GM19239 (cell line): ENCODE data around the gene CENPH.
"Not testable (repeated sequence)": the region's sequence is repeated elsewhere in the genome, so short reads cannot be mapped to it uniquely, and the experiment has no call there.

Experiments
- DNase-seq: peaks from one replicate; pipeline ENCODE4 v3.0.0; 2011; ENCODE audit warnings: low spot score; ENCODE audit not compliant: insufficient read length
- FAIRE-seq: peaks from 2 replicates; lab custom pipeline; 2011; peaks lifted over from hg19 to GRCh38; lab: Jason Lieb, UNC

The CENPH gene, protein sequence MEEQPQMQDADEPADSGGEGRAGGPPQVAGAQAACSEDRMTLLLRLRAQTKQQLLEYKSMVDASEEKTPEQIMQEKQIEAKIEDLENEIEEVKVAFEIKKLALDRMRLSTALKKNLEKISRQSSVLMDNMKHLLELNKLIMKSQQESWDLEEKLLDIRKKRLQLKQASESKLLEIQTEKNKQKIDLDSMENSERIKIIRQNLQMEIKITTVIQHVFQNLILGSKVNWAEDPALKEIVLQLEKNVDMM

DNA sequence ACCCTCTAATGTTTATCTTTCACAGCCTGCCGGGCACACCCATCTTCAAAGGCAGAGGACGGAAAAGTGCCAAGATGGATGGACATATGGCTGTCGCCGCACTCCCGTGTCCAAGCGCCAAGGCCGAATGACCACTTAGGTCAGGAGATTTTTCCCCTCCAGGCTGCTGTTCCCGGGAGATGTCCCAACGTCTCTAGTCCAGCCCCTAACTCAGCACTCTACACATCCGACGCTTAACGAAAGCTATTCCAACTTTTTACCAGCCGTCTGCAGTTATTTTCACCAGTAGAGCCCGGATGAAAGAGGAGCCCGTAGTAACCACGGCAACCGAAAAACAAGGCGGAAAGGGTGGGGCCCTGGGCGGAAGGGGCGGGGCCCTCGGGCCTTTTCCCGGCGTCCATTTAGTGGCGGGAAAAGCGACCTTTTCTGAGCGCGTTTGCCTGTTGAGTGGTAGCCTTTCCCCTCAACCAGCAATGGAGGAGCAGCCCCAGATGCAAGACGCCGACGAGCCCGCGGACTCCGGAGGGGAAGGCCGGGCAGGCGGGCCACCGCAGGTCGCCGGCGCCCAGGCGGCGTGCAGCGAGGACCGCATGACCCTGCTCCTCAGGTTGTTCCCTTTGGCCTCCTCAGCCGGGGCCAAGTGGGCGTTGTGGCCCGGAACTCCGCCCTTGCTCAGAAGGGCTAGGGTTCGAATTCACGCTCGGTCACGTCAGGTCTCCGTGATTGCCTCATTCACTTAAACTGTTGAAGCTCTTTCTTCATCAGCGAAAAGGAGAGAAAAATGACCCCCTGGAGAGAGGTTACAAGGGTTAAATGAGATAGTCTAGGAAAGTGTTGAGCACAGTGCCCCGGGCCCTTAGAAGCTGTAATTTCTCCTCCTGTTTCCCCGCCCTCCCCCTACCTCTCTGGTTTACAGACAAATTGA lies at the start of gene CENPH:
Gene CENPH, plus strand, starts transcription at position 422 of the 925 bp plus-strand sequence. Its CDS starts 52 bp downstream, at position 474.
- DNase-seq, result peak; percentile 85
- peak; percentile 86 for FAIRE-seq

DNA sequence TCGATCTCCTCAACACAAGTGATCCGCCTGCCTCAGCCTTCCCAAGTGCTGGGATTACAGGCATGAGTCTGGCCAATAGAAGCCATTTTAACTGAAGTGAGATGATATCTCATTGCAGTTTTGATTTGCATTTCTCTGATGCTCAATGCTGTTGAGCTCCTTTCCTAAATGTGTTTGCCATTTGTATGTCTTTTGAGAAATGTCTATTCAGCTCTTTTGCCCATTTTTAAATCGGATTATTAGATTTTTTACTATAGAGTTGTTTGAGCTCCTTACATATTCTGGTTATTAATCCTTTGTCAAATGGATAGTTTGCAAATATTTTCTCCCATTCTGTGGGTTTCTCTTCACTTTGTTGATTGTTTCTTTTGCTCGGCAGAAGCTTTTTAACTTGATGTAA lies 49.1 kb upstream of the CENPH start:
- not testable (repeated sequence) for FAIRE-seq, DNase-seq

DNA sequence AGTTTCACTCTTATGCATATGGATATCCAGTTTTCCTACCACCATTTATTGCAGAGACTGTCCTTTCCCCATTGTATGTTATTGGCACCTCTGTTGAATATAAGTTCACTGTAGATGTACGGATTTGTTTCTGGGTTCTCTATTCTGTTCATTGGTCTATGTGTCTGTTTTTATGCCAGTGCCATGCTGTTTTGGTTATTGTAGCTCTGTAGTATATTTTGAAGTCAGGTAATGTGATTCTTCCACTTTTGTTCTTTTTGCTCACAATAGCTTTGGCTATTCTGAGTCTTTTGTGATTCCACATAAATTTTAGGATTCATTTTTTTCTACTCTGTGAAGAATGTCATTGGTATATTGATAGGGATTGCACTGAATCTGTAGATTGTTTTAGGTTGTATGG lies 48.6 kb upstream of the CENPH start:
- no peak for DNase-seq
- no peak for FAIRE-seq

DNA sequence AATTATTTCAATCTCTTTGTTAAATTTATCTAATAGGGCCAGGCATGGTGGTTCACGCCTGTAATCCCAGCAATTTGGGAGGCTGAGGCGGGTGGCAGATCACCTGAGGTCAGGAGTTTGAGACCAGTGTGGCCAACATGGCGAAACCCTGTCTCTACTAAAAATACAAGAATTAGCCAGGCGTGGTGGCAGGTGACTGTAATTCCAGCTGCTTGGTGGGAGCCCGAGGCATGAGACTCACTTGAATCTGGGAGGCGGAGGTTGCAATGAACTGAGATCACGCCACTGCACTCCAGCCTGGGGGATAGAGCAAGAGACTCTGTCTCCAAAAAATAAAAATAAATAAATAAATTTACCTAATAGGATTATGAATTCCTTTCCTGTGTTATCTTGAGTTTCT lies 40.8 kb upstream of the CENPH start:
- DNase-seq, FAIRE-seq: not testable (repeated sequence)

DNA sequence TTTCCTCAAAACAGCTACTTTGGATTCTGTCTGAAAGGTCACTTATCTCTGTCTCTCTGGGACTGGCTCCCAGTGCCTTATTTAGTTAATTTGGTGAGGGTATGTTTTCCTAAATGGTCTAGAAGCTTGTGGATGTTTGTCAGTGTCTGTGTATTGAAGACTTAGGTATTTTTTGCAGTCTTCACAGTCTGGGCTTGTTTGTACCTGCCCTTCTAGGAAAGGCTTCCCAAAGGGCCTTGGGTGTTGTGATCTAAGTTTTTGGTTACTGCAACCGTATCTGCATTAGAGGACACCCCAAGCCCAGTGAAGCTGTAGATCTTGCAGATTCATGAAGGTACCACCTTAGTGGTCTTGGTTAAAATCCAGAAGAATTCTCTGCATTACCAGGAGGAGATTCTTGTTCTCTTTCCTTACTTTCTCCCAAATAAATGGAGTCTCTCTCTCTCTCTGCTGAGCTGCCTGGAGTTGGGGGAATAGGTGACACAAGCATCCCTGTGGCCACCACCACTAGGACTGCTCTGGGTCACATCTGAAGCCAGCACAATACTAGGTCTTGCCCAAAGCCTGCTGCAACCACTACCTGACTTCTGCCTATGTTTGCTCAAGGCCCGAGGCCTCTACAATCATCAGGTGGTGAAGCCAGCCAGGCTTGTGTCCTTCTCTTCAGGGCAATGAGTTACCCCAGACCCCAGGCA lies 40.3 kb upstream of the CENPH start:
- no peak for FAIRE-seq
- DNase-seq, result no peak

DNA sequence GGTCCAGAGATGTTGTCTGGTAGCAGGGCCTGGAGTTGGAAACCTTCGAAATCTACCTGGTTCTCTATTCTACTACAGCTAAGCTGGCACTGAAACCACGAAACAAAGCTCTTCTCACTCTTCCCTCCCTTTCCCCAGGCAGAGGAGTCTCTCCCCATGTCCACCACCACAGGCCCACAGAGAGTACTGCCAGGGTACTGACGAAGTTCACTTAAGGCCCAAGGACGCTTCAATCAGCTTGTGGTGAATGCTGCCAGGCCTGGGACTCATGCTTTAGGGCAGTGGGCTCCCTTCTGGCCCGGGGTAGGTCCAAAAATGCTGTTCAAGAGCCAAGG lies 39.7 kb upstream of the CENPH start:
- DNase-seq (no peak), FAIRE-seq (no peak)

DNA sequence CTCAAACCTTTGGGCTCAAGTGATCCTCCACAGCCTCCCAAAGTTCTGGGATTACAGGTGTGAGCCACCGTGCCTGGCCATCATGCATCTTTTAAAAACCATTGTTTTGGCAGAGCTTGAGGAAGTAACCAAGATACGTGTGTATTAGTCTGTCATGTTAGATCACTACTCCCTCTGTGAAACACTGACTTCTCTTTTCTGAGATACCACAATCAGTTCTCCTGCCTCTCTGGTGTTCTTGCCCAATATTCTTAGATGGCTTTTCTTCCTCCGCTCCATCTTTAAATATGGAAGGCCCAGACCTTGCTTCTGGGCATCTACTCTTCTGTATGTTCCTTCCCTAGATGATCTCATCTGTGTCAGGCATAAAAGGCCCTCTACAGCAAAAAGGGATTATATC lies 36.7 kb upstream of the CENPH start:
- FAIRE-seq (no peak), DNase-seq (no peak)

DNA sequence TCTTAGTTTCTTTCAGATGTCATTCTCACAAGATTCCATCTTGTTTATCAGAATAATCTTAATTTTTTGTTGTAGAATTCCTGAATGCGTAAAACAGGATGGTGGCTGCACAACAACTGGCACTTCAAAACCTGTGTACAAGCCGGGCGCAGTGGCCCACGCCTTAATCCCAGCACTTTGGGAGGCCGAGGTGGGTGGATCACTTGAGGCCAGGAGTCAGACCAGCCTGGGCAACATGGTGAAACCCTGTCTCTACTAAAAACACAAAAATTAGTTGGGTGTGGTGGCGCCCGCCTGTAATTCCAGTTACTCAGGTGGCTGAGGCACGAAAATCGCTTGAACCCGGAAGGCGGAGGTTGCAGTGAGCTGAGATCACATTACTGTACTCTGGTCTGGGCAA lies 32.9 kb upstream of the CENPH start:
- no peak for FAIRE-seq

DNA sequence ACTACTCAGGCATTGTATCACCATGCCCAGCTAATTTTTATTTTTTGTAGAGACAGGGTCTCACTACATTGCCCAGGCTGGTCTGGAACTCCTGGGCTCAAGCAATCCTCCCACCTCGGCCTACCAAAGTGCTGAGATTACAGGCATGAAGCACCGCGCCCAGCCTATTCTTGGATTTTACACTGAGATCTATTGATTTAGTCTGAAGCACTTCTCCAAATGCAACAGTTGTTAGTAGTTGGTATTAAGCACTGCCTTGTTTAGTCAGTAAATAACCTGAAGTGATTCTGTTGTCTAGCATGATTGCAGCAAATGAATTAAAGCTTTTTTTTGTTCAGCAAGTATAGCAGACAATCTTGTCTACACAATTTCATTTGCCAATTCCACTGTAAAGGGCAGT lies 31.3 kb upstream of the CENPH start:
- FAIRE-seq (no peak), DNase-seq (no peak)

More for the DNA sequence above, 32.9 kb upstream of the CENPH start:
- no peak for DNase-seq

DNA sequence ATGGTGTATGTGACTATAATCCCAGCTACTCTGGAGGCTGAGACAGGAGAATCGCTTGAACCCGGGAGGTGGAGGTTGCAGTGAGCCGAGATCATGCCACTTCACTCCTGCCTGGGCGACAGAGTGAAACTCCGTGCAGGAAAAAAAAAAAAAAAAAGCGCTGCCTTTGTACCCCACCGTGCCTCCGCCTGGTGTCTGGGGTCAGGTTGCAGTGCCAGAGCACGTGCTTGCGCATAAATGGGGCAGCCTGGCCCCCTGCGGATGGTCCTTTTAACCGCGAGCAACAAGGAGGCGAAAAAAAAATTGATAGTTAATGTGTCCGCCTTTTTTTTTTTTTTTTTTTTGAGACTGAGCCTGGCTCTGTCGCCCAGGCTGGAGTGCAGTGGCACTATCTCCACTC lies 28.7 kb upstream of the CENPH start:
- FAIRE-seq (no peak), DNase-seq (no peak)

DNA sequence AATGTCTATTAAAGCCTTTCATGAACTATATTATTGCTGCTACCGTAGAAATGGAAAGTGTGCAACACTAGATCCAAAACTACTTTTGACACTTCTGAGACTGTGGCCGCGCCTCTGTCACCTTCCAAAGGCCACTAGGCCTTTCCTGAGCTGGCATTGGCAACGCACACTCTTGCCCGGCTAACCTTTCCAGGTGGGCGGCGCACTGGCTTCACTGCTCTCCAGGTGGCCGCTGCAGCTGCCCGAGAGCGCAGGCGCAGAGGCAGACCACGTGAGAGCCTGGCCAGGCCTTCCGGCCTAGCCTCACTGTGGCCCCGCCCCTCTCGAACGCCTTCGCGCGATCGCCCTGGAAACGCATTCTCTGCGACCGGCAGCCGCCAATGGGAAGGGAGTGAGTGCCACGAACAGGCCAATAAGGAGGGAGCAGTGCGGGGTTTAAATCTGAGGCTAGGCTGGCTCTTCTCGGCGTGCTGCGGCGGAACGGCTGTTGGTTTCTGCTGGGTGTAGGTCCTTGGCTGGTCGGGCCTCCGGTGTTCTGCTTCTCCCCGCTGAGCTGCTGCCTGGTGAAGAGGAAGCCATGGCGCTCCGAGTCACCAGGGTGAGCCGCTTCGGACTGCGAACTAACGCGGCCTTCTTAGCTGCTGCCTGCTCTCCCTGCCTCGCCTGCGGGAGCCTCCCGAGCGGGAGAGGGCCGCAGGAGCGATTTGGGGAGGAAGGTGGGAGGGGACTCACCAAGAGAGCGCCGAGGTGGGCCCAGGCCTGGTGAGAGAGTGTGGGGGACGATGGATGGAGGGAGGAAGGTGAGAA lies 22.5 kb upstream of the CENPH start, which contains the start of gene CCNB1:
Gene CCNB1, plus strand, starts transcription at position 465 of the 807 bp plus-strand sequence. Its CDS starts 113 bp downstream, at position 578.
- DNase-seq, result peak; percentile 99

DNA sequence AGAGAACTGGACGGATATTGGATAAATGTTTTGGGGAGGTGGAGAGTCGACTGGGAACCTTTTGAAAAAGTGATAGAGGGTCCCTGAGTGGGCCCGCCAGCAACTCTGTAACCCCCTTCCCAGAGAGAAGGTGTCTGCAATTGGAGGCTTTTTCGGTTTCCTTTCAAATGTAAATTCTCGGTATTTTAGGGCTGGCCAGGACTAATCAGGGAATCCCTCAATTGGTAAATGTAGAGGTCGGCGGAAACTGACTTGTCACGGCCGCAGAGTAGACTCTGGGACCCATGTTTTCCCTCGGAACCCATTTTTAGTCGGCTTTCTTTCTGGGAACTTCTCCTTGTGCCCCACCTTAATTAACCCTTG lies 21.9 kb upstream of the CENPH start:
- FAIRE-seq, result no peak
- DNase-seq, result no peak

More for the DNA sequence above, 22.5 kb upstream of the CENPH start, which contains the start of gene CCNB1:
- FAIRE-seq, result peak; percentile 98

DNA sequence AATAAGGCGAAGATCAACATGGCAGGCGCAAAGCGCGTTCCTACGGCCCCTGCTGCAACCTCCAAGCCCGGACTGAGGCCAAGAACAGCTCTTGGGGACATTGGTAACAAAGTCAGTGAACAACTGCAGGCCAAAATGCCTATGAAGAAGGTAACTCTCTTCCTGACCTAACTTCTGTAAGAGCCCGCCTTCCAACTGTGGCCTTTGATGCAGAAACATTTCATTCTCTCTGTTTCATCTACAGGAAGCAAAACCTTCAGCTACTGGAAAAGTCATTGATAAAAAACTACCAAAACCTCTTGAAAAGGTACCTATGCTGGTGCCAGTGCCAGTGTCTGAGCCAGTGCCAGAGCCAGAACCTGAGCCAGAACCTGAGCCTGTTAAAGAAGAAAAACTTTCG lies 21.5 kb upstream of the CENPH start:
- DNase-seq (no peak), FAIRE-seq (peak; percentile 31)

DNA sequence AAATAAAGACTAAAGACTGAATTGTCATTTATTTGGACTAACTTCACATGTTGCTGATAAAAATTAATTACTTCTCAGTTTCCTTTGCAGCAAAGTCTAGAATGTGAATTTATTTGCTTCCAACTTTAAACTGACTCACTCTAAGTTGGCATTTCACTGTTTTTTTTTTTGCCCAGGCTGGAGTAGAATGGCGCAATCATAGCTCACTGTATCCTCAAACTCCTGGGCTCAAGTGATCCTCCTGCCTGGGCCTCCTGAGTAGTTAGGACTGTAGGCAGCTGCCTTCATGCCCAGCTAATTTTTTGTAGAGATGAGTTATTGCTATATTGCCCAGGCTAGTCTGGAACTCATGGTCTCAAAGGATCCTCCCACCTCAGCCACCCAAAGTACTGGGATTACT lies 18.9 kb upstream of the CENPH start:
- no peak for FAIRE-seq

DNA sequence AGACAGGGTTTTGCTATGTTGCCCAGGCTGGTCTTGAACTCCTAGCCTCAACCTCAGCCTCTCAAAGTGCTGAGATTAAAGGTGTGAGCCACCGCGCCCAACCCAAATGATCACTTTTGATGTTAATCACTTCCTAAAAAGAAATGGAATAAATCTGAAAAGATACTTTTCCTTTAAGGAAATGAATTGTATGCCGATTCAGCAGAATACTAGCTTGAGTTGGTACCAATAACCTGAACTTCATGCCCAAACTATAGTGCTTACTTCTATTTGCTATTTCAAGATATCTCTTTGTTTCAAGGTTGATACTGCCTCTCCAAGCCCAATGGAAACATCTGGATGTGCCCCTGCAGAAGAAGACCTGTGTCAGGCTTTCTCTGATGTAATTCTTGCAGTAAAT lies 18.4 kb upstream of the CENPH start:
- no peak for DNase-seq
- FAIRE-seq, result no peak

More for the DNA sequence above, 18.9 kb upstream of the CENPH start:
- no peak for DNase-seq

DNA sequence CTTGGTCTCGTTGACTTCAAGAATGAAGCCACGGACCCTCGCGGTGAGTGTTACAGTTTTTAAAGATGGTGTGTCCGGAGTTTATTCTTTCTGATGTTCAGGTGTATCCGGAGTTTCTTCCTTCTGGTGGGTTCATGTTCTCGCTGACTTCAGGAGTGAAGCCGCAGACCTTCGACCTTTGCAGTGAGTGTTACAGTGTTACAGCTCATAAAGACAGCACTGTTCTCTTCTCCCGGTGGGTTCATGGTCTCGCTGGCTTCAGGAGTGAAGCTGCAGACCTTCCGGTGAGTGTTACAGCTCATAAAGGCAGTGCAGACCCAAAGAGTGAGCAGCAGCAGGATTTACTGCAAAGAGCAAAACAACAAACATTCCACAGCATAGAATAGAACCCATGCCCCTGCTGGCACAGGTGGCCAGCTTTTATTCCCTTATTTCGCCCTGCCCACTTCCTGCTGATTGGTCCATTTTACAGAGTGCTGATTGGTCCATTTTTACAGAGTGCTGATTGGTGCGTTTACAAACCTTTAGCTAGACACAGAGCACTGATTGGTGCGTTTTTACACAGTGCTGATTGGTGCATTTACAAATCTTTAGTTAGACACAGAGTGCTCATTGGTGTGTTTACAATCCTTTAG lies 7.6 kb upstream of the CENPH start:
- FAIRE-seq, DNase-seq: not testable (repeated sequence)

DNA sequence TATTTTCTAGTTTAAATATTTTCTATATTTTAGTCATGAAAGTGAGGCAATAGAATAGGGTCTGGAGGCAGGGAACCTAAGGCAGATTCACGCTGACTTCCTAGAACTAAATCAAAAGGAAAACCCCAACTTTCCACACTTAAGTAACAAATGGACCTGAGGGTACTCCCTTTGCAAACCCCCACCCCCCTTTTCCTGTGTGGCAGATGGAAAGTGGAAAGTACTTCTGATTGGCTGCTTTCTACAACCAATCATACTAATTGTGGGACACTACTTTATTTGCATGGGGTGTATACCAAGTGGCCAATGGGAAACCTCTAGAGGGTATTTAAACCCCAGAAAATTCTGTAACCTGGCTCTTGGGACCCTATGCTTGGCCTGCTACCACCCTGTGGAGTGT lies 4.8 kb upstream of the CENPH start:
- FAIRE-seq, result no peak

DNA sequence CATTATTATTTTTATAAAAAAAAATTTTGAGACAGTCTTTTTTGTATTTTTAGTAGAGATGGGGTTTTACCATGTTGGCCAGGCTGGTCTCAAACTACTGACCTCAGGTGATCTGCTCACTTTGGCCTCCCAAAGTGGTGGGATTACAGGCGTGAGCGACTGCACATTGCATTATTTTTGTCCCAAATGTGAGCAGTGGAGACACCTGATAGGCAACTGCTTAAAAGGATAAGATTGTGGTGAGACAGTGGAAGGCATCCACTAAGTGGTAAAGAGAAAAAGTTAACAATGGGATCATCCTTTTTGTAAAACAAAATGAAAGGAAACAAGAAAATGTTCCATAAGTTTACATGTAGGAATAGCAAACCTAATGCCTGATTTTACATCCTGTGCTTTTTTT lies 2.0 kb upstream of the CENPH start:
- FAIRE-seq (no peak), DNase-seq (no peak)

More for the DNA sequence above, 4.8 kb upstream of the CENPH start:
- DNase-seq, result no peak

DNA sequence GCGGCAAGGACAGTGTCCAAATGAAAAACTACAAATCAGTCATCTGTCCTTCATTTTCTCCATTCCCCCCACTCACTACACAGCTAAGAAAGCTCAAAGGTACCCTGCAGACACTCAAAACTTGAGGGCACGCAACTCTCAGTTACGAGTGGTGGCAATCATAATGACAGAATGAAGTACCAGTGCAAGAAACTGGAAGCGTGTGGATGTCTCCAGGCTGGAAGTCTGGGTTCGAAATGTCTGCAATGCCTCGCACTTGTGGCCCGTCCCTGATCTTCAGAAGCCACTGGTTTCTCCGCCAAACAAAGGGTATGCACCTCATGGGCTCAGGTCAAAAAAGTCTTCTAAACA lies 597 bp upstream of the CENPH start:
- no peak for FAIRE-seq
- DNase-seq, result no peak

DNA sequence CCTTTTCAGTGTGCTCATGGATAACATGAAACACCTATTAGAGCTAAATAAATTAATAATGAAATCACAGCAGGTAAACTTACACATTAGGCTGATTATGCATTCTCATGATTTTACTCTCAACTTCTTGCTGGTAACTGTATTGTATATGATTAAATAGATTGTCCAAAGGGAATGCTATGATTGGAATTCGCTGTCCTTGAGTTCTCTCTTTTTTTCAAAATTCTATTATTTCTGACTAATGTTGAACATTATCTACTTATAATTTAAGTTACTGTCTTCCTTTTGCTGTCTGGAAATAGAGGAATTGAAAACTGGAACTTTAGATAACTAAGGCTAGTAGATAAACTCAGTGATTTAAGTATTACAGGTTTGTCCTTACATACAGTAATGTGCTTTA lies 13.1 kb downstream of the CENPH start:
- DNase-seq (no peak), FAIRE-seq (no peak)
